Thoracic aorta (tissue), 2 donors: ENCODE data around the gene ART3. TPM values are rescaled to one million over a fixed set of nuclear protein-coding genes. Genes with fewer than 3 reads are reported as not detected.

Experiments
- ATAC-seq: fragments of 150-250 bp; one replicate; pipeline ENCODE4 v1.8.0; 2017; ENCODE audit warnings: low read depth; ENCODE audit not compliant: insufficient number of reproducible peaks, low FRiP score
- DNase-seq: peaks from one replicate; pipeline ENCODE4 v3.0.0-alpha.2; 2020; ENCODE audit warnings: low spot score
- H3K27ac ChIP-seq, 2 donors: fragments of 200-600 bp; sonication (generic); 1 replicate in 1 of 2; 2 replicates in 1 of 2; pipeline ENCODE4 v1.5.1; 2016; ENCODE audit warnings: mild to moderate bottlenecking in 2 of 2, moderate library complexity in 2 of 2
- H3K27me3 ChIP-seq: fragments of 200-600 bp; sonication (generic); replicated peaks from 2 replicates; pipeline ENCODE4 v1.6.0; 2016; ENCODE audit warnings: mild to moderate bottlenecking; ENCODE audit not compliant: insufficient read depth
- H3K36me3 ChIP-seq: fragments of 200-600 bp; sonication (generic); one replicate; pipeline ENCODE4 v1.5.1; 2016
- H3K4me1 ChIP-seq, 2 donors: fragments of 200-600 bp; sonication (generic); 1 replicate in 1 of 2; 2 replicates in 1 of 2; pipeline versions ENCODE4 v1.5.1 to v1.6.0; 2016; ENCODE audit warnings: low read depth in 2 of 2, mild to moderate bottlenecking in 1 of 2; ENCODE audit not compliant: control insufficient read depth in 1 of 2
- H3K4me3 ChIP-seq: fragments of 200-600 bp; sonication (generic); 2 replicates; pipeline ENCODE4 v1.5.1; 2016; ENCODE audit warnings: mild to moderate bottlenecking
- H3K9me3 ChIP-seq: fragments of 200-600 bp; sonication (generic); 2 replicates; pipeline ENCODE4 v1.5.1; 2016
- total RNA-seq, 2 donors: library from RNA; depleted of rRNA; stranded (reverse); fragments of >200 nt; gene quantifications; one replicate each; pipeline versions ENCODE4 v1.1.0 to v1.2.3, GENCODE V29; 2016
- TF ChIP-seq, protein P1 (sequence below): fragments of 200-600 bp; sonication (generic); IDR thresholded peaks from one replicate; pipeline ENCODE4 v1.5.1; 2019; ENCODE audit warnings: antibody characterized with exemption

ART3 gene, protein sequence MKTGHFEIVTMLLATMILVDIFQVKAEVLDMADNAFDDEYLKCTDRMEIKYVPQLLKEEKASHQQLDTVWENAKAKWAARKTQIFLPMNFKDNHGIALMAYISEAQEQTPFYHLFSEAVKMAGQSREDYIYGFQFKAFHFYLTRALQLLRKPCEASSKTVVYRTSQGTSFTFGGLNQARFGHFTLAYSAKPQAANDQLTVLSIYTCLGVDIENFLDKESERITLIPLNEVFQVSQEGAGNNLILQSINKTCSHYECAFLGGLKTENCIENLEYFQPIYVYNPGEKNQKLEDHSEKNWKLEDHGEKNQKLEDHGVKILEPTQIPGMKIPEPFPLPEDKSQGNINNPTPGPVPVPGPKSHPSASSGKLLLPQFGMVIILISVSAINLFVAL
- not detected for total RNA-seq

DNA sequence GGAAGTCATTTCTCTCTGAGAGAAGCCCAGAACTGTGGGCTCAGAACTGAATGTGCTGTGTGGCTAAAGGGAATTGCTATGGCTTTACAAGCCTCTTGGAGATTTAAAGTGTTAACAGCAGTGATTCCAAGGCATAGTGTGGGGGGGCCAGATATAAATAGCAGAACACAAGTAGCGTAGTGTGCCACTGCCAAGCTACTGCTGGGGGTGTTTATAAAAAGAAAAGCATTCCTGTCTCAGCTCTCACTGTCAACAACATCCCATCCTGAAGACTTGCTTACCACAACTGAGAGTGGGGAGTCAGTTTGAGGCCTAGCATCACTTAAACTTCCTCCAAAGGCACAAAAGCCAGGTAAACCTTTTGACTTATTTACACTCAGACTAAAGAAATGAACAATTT, at the start of gene ART3:
Gene ART3, plus strand, starts transcription at position 242 of the 400 bp plus-strand sequence. CDS start 1,181 bp downstream, outside the sequence.
- H3K27me3 ChIP-seq, result no peaks in the 10 kb centered on the region
- H3K4me1 ChIP-seq, result no peaks in the 10 kb centered on the region
- no peak within 1 kb of the TSS for H3K27ac ChIP-seq
- TF ChIP-seq, protein P1, sequence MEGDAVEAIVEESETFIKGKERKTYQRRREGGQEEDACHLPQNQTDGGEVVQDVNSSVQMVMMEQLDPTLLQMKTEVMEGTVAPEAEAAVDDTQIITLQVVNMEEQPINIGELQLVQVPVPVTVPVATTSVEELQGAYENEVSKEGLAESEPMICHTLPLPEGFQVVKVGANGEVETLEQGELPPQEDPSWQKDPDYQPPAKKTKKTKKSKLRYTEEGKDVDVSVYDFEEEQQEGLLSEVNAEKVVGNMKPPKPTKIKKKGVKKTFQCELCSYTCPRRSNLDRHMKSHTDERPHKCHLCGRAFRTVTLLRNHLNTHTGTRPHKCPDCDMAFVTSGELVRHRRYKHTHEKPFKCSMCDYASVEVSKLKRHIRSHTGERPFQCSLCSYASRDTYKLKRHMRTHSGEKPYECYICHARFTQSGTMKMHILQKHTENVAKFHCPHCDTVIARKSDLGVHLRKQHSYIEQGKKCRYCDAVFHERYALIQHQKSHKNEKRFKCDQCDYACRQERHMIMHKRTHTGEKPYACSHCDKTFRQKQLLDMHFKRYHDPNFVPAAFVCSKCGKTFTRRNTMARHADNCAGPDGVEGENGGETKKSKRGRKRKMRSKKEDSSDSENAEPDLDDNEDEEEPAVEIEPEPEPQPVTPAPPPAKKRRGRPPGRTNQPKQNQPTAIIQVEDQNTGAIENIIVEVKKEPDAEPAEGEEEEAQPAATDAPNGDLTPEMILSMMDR, result no peak
- no peaks in the 10 kb centered on the region for H3K9me3 ChIP-seq
- no peak within 1 kb of the TSS for H3K4me3 ChIP-seq
- no peak for DNase-seq
- ATAC-seq, result no peak
- no peaks in the 10 kb centered on the region for H3K36me3 ChIP-seq

DNA sequence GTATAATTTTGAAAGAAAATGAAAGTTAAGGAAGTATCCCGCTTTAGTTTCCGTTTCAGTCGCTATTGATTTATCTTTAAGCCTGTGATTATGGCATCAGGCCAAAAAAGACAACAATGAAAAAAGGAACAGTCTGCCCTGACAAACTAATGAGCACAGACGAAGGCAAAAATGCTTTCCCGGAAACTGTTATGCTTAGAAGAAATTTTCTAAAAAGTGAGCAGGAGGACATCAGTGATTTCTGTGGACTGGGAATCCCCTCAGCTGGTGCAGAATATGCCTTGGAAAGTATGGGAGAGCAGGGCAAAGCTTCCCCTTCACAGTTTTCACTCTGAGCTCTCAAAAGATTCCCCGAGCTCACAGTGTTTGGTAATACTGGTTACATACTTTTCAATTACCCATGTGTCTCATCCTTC, 46.2 kb upstream of the ART3 start:
- H3K9me3 ChIP-seq, result no peaks in the 10 kb centered on the region
- TF ChIP-seq, protein P1, result no peak
- H3K27ac ChIP-seq, result no peak overlapping the region
- no peaks in the 10 kb centered on the region for H3K36me3 ChIP-seq
- DNase-seq (no peak), ATAC-seq (no peak)
- H3K4me3 ChIP-seq, result peak overlapping the region; percentile 32
- no peaks in the 10 kb centered on the region for H3K4me1 ChIP-seq
- no peaks in the 10 kb centered on the region for H3K27me3 ChIP-seq

DNA sequence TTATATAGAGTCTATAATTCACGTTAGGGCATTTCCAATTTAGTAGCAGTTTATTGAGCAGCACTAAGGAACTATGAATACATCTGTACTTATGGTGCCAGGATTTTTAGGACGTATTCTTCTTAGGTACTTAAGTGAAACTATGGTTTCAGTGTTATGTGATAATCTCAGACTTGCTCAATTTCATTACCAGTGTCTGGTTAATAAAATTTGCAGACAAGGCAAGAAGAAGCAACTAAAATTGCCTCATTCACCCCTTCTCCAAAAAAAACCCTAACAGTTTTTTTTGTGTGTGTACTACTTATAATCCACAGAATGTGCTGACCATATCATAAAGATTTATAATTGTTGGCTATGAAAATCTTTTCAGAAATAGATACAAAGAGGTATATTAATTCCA, 45.2 kb upstream of the ART3 start:
- TF ChIP-seq, protein P1, result no peak
- Histone ChIP-seq H3K27me3 (no peaks in the 10 kb centered on the region), H3K4me3 (no peak overlapping the region), H3K27ac (no peak overlapping the region), H3K4me1 (no peaks in the 10 kb centered on the region), H3K36me3 (no peaks in the 10 kb centered on the region), H3K9me3 (no peaks in the 10 kb centered on the region)
- ATAC-seq (no peak), DNase-seq (no peak)

DNA sequence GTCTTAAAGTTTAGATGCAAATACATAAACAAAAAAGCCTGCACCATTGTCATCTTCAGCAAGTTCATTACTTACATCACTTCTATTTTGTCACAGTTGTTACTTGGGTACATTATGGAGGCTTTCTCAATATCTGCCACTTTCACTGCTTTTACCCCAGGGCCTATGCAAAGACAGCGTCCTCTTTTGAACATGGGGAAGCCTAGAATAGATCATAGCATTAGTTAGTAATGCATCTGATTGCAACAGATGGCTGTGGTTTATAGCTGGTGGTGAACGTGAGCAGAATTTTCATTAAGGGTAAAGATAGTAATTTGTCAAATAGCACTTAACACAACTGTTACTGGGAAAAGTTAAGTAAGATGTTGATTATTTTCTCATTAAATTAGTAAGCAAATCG, 39.4 kb upstream of the ART3 start:
- TF ChIP-seq, protein P1, result no peak
- no peaks in the 10 kb centered on the region for H3K27me3 ChIP-seq
- no peak overlapping the region for H3K27ac ChIP-seq
- no peak for DNase-seq
- no peaks in the 10 kb centered on the region for H3K4me1 ChIP-seq
- H3K9me3 ChIP-seq, result no peaks in the 10 kb centered on the region
- ATAC-seq, result no peak
- no peak overlapping the region for H3K4me3 ChIP-seq
- no peaks in the 10 kb centered on the region for H3K36me3 ChIP-seq

DNA sequence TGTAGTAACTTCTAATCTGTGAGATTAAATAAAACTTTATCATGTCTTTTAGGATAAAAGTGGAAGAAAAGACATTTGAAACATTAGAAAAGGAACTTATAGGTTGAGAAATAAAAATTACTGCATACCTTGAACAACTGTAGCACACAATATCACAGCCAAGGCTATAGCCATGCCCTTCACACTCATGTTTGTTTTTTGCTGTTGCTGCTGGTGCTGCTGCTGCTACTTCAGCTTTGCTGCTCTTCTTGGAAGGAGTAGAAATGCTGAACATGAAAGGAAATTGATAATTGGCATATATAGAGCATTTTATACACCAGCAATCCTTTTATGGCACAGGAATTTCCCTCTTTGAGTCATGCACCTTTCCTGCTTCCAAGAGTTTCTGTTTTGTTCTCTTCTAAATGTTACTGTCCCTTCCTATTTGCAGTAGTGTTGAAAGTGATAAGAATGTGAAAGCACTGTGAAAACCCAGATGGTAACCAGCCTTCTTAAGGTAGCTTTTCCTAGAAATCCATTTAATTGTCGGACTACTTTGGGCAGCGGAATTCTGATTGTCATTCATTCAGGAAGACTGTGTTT, 38.6 kb upstream of the ART3 start, which contains the start of gene CXCL11:
Gene CXCL11, minus strand, starts transcription at position 272 of the 582 bp plus-strand sequence. Its CDS starts 83 bp downstream, at position 189.
- Histone ChIP-seq H3K4me3 (no peak within 1 kb of the TSS), H3K27me3 (no peaks in the 10 kb centered on the region), H3K9me3 (no peaks in the 10 kb centered on the region), H3K27ac (no peak within 1 kb of the TSS), H3K36me3 (no peaks in the 10 kb centered on the region), H3K4me1 (no peaks in the 10 kb centered on the region)
- no peak for ATAC-seq
- TF ChIP-seq, protein P1, result no peak
- no peak for DNase-seq
